AG04450 (cell line): ENCODE results near the gene XYLT1. TPM values are rescaled to one million over a fixed set of nuclear protein-coding genes. Genes with fewer than 3 reads are reported as not detected.

Experiments used
- CTCF ChIA-PET: fragments of 300-600, 350-600 bp; formaldehyde crosslinking; extraction: SDS; loops from one replicate; lab custom pipeline; 2022; ENCODE audit warnings: antibody characterized with exemption, inconsistent platforms; lab: Charles Lee
- POLR2A ChIA-PET: fragments of 350-600 bp; formaldehyde crosslinking; extraction: SDS; loops from one replicate; lab custom pipeline; 2021; ENCODE audit warnings: antibody characterized with exemption, inconsistent platforms; lab: Yijun Ruan, JAX
- DNase-seq: peaks from one replicate; pipeline ENCODE4 v3.0.0-alpha.2; 2011; ENCODE audit warnings: low read depth, low spot score
- H3K27ac ChIP-seq: one replicate; pipeline ENCODE4 v1.5.1; 2012; ENCODE audit warnings: low read depth, low read length, control low read depth
- H3K27me3 ChIP-seq: one replicate; pipeline ENCODE4 v1.6.0; 2012; ENCODE audit warnings: low read length; ENCODE audit not compliant: control insufficient read depth, insufficient read depth
- H3K4me3 ChIP-seq: 2 replicates; pipeline ENCODE4 v1.5.1; 2011; ENCODE audit warnings: mild to moderate bottlenecking, low read depth, low read length, control low read depth
- H3K9me3 ChIP-seq: 2 replicates; pipeline ENCODE4 v1.5.1; 2012; ENCODE audit warnings: low read length; ENCODE audit not compliant: control insufficient read depth, insufficient read depth
- polyA plus RNA-seq: library from polyadenylated mRNA; depleted of rRNA; stranded (reverse); fragments of >200 nt; gene quantifications from 2 replicates; pipeline ENCODE4 v1.2.3, GENCODE V29; 2011
- TF ChIP-seq, protein P1 (sequence below): IDR thresholded peaks from 2 replicates; pipeline ENCODE4 v1.5.1; 2011; ENCODE audit warnings: low read depth, low read length, control low read depth, inconsistent platforms

XYLT1 gene
- polyA plus RNA-seq, 1 experiment = 6.7 TPM

DNA sequence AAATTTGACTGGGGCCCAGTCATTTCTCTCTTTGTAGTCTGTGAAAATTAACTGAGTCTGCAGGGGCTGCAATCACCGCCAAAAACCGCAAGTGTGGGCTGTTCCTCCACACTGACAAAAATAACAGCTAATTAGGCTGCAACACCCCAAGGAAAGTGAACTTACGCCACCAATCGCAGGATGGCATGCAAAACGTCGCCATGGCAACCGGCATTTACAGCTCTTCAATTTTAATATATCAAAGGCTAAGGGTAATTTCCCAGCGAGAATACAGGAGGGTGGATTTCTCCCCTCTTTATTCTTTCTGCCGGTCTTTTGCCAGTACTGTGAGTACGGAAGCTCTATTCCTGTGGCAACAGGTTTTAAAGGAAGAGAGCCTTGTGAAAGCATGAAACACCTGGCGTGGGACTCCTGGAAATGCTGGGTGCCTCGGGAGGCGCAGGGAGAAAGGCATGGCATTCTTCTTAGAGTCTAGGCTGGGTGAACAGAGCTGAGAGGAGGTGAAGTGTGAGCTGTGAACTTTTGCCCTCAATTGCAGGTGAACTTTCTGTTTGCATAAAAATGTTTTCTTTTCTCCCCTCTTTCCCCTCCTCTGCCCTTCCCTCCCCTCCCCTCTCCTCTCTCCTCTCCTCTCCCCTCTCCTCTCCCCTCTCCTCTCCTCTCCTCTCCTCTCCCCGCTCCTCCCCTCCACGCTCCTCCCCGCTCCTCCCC is 399.7 kb downstream of the XYLT1 start:
- H3K27me3 ChIP-seq = no peaks in the 10 kb centered on the region
- TF ChIP-seq, protein P1, sequence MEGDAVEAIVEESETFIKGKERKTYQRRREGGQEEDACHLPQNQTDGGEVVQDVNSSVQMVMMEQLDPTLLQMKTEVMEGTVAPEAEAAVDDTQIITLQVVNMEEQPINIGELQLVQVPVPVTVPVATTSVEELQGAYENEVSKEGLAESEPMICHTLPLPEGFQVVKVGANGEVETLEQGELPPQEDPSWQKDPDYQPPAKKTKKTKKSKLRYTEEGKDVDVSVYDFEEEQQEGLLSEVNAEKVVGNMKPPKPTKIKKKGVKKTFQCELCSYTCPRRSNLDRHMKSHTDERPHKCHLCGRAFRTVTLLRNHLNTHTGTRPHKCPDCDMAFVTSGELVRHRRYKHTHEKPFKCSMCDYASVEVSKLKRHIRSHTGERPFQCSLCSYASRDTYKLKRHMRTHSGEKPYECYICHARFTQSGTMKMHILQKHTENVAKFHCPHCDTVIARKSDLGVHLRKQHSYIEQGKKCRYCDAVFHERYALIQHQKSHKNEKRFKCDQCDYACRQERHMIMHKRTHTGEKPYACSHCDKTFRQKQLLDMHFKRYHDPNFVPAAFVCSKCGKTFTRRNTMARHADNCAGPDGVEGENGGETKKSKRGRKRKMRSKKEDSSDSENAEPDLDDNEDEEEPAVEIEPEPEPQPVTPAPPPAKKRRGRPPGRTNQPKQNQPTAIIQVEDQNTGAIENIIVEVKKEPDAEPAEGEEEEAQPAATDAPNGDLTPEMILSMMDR = no peak
- CTCF ChIA-PET = no interaction called here
- DNase-seq = no peak
- POLR2A ChIA-PET = no interaction called here
- no peak overlapping the region for H3K27ac ChIP-seq
- no peaks in the 10 kb centered on the region for H3K9me3 ChIP-seq
- H3K4me3 ChIP-seq = no peak overlapping the region

DNA sequence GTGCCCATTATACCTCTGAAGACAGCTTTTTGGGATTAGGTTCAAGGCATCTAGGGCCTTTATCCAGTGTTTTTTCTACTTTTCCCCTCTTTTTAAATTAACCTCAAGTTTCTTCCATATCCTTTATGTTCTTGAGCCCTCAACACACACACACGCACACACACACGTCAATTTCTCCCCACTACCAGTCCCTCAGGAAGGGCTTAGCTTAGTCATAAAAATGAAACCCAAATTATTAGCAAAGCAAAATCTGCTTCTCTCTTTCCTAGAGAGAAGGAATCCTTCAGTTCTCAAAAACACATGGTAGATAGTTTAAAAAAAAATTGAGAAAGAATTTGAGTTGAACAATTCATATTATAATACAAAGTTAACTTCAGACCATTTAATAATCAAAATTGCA is 401.1 kb downstream of the XYLT1 start:
- TF ChIP-seq, protein P1 = no peak
- no peak overlapping the region for H3K27ac ChIP-seq
- ChIA-PET POLR2A (no interaction called here), CTCF (no interaction called here)
- H3K4me3 ChIP-seq = no peak overlapping the region
- no peaks in the 10 kb centered on the region for H3K27me3 ChIP-seq
- DNase-seq = no peak
- no peaks in the 10 kb centered on the region for H3K9me3 ChIP-seq

DNA sequence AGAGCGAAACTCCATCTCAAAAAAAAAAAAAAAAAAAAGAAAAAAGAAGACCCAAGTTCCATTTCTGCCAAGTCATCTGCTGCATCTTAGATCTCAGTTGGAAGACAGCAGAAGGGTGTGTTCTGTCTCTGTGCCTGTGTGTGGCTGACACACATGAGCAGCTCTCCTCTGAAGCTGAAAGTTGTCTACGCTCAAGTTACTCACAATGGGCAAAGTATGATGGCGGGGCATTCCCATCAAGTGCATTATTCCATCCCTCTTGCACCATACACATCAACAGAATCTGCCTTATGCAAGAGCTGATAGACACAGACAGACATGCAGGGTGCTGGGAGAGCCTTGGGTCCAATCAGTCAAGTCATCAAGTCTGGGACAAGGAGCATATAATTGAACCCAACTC is 402.2 kb downstream of the XYLT1 start:
- ChIA-PET POLR2A (no interaction called here), CTCF (no interaction called here)
- no peak overlapping the region for H3K4me3 ChIP-seq
- no peak overlapping the region for H3K27ac ChIP-seq
- no peak for DNase-seq
- TF ChIP-seq, protein P1 = no peak
- H3K9me3 ChIP-seq = no peaks in the 10 kb centered on the region
- H3K27me3 ChIP-seq = no peaks in the 10 kb centered on the region

DNA sequence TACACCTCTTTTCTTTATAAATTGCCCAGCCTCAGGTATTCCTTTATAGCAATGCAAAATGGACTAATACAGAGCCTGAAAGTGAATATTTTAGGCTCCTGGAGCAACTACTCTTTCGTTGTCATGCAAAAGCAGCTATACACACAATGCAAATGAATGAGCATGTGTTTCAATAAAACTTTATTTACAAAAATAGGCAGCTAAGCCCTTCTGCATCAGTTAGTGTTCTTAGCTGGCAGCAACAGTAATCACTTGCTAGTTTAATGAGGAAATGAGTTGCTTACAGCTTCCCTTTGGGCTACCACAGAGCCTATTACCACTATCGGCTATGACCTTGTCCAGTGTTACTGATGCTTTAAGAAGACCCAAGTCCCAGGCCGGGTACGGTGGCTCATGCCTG is 402.9 kb downstream of the XYLT1 start:
- Histone ChIP-seq H3K9me3 (no peaks in the 10 kb centered on the region), H3K4me3 (no peak overlapping the region), H3K27ac (no peak overlapping the region), H3K27me3 (no peaks in the 10 kb centered on the region)
- POLR2A ChIA-PET = no interaction called here
- TF ChIP-seq, protein P1 = no peak
- DNase-seq = no peak
- CTCF ChIA-PET = no interaction called here

DNA sequence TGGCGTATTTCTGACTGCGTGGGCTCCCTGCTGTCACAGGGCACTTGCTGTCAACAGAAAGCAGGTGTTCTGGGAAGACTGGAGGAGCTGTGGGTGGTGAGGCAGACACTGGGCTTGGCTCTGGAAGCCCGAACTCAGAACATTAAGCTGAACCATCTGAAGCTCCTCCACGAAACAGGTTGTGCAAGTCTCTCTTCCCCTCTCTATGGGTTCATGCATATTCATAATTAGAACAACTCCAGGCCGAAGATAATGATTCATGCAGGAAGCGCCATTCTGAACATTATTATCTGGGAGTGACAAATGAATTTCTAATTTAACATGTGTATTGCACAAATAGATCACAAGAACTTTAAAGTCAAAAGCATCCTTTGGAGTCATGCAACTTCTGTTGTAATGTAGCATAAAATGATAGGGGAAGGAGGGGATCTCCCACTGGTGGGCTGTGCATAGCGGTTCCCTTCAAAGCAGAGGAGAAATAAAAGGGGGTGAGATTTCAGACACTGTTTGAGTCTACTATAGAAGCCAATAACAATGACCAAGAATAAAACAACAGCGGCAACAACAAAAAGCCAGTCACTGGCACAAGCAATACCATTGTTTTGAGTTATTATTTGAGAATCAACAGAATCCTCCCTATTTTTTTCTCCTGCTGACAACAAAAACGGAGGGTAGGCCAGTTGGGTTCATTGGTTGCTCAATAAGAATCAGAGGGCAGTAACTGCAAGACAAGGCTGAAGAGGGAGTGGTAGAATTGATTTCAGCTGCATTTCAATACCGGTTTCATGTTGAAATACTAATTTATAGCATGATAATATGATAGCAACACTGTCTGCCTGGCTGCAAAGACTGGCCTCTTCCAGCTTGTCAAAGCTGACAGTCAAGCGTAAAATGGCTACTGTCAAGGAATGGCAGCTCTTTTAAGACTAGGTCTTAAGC is 407.3 kb downstream of the XYLT1 start:
- Histone ChIP-seq H3K27ac (no peak overlapping the region), H3K4me3 (no peak overlapping the region), H3K27me3 (no peaks in the 10 kb centered on the region), H3K9me3 (no peaks in the 10 kb centered on the region)
- TF ChIP-seq, protein P1 = no peak
- ChIA-PET CTCF (no interaction called here), POLR2A (no interaction called here)
- DNase-seq = no peak
